HG03571 (cell line): Measurements from ENCODE around the gene DMKN.

Experiments
- ATAC-seq: cut with Tn5 transposase; IDR thresholded peaks from one replicate; pipeline ENCODE4 v1.9.1; 2021; ENCODE audit not compliant: unreplicated experiment

Gene DMKN

GRCh38 chr19:35528218-35529038 lies 15.0 kb upstream of the DMKN start, which contains the start of gene SBSN:
TSS of gene SBSN (minus strand) at chr19:35528311. CDS start at chr19:35528281, 30 bp downstream.
- no peak for ATAC-seq

GRCh38 chr19:35525873-35526272 lies 12.4 kb upstream of the DMKN start:
- ATAC-seq = no peak

- ATAC-seq = no peak
Observed at GRCh38 chr19:35524181-35524837, 10.9 kb upstream of the DMKN start.

DNA sequence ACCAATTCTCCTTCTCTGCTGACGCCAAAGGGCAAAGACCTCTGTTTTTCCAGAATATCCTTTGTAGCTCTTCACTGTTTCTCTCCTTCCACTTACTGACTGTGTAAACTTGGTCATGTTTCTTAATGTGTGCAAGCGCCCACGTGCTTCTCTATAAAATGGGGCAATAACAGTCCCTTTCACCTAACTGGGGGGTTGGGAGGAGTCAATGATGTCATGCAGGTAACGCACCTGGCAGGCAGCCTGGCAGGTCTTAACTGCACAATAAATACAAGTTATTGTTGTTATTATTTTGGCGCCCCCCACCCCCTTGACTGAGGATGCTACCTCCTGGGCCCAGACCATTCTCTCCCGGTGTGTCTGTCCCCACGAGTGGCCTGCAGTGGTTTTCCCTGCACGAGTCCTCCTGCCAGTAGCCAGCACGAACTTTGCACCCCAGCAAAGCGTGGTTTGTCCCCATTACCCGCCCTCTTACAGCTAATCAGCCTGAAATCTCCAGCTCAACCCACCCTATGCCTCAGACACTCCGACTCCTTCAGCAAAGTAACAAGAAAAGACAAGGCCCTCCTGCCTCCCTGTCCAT lies 9.4 kb upstream of the DMKN start:
- ATAC-seq = no peak

- ATAC-seq = no peak
Observed at GRCh38 chr19:35521124-35521743, 7.8 kb upstream of the DMKN start.

DNA sequence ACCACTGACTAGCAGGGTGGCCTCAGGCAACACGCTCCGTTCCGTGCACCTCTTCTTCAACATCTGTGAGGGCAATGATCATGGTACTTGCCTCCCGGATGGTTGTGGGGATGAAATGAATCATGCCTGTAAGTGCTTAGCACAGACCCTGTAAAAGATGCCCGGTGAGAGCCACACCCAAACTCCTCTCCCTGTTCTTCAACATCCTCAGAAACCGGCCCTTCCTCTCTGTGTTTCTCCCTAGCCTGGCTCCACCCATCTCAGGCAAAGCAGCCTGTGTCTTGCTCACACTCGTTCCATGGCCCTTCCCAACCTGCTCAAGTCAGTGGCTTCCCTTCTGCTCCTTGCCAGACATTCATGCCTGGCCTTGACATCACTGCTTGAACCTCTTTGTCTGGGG lies 5.8 kb upstream of the DMKN start:
- ATAC-seq = no peak

DNA sequence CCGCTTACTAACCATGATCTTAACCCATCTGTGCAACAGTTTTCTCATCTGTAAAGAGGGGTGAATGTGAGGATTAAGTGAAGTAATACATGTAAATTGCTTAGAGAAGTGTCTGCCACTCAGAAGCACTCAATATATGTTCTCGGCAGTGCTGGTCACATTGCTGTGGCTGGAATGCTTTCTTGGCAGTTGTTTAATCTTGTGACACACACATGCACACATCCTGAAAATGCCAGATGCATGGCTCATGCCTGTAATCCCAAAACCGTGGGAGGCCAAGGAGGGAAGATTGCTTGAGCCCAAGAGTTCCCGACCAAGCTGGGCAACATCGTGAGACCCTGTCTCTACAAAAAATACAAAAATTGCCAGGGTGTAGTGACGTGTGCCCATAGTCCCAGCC lies 4.9 kb upstream of the DMKN start:
- no peak for ATAC-seq

DNA sequence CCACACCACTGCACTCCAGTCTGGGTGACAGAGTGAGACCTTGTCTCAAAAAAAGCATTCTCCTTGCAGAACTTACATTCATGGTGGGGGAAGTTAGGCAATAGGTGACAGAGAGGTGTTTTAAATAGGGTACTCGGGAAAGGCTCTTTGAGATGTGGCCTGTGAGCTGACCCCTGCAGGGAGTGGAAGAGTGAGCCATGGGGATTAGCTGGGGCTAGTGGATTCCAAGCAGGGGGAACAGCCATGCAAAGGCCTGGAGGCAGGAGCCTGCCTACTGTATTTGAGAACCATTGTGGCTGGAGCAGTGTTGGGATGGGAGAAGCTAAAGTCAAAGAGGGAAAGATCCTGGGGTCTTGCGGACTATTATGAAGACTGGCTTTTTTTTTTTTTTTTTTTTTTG lies 3.9 kb upstream of the DMKN start:
- no peak for ATAC-seq

GRCh38 chr19:35516310-35516709 lies 2.9 kb upstream of the DMKN start:
- no peak for ATAC-seq

GRCh38 chr19:35514282-35514809 lies 897 bp upstream of the DMKN start:
- ATAC-seq = no peak

DNA sequence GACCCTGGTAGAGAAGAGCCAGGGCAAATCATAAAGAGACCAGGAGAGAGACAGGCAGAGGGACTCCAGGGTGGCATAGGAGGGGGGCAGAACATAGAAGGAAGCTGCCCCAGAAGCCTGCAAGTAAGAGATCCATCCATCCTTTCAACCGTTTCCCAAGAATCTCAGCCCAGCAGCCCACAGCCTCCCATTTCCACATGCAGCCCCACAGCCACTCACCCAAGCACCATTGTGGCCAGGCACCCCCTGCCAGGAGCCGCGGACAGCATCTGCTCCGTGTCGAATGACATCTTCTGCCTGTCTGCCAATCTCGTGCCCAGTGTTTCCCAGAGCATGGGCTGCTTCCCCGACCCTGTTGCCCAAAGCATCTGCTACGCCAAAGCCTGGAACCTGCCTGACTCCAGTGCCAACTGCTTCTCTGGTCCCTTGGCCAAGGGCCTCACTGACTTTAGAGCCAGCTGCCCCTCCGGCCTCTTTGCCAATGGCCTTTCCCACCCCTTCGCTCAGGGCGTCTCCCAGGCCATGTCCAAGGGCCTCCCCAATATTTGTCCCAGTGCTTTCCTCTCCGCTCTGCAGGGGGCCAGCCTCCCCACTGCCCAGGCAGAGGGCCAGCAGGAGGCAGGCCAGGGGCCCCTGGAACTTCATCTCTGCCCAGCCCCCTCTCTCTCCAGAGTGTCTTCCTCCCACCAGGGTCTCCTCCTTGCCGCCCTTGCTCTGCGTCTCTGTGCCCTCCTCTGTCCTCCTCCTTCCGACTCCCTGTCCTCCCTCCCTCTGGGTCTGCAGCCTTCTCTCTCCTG lies 420 bp downstream of the DMKN start:
- no peak for ATAC-seq

- ATAC-seq = no peak
Observed at GRCh38 chr19:35511337-35511736, 2.1 kb downstream of the DMKN start.

- no peak for ATAC-seq
Observed at GRCh38 chr19:35510626-35510964, 2.9 kb downstream of the DMKN start.

DNA sequence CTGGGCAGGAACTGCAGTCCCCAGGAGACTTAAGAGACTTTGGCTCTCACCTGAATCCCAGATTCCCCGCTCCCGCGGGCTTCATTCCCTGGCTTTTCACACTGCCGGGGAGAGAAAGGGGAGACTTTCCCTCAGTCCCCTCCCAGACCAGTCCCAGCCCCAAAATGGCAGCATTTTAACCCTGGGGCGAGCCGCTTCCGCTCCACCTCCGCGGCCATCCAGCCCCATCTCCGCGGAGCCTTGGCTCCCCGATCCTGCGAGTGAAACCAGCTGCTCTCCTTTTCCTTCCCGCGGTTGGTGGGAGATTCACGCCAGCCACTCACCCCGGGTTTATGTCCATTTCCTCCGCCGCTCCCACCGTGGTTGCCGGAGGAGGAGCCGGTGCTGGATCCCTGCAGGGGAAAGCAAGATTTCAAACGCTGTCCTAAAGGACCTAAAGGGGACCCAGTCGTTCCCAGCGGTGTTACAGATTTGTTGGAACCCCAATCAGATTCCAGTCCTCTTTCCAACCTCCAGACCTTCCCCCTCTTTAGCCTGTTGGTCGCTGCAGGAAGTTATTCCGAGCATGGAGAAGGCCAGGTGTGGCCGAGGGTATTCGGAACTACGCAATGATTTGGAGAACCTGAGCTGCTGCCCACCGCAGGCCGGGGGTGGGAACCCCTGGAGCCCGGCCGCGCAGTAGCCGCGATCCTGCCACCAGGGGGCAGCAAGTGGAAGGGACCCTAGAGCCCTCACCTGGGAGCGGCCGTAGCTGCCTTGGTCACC lies 3.4 kb downstream of the DMKN start:
- no peak for ATAC-seq

DNA sequence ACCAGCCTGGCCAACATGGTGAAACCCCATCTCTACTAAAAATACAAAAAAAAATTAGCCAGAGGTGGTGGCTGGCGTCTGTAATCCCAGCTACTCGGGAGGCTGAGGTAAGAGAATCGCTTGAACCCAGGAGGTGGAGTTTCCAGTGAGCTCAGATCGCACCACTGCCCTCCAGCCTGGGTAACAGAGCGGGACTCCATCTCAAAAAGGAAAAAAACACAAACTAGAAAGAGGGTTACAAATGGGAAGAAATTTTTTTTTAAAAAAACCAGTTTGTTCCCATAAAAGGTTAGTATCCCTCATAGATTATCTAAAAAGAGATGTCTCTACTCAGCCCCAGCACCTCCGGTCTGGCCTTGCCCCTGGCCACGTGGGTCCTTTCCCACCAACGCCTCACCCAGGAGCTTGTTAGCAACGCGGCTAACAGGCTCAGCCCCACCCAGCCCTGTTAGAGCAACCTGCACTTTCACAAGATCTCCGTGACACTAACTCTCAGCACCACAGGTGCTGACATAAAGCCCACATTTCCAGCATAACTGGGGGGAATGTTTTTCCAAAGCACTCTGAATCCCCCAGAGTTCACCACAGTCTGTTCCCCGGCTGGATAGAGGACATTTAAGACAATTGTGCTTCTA lies 4.3 kb downstream of the DMKN start:
- no peak for ATAC-seq

DNA sequence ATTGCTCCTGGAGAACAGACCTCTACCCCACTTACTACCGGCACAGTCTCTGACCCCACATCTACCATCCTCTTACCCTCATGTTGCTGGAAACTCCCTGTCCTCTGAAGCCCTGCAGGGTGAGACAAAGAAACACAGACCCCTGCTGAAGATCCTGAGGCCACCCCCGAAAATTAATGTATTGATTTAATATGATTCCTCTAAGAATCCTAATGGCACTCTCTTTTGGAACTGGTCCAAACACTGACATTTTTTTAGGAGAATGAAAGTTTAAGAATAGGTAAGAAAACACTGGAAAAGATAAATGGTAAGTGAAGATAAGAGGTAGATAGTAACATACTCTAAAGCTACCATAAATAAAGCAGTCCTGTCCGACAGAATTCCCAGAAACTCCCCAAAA lies 5.3 kb downstream of the DMKN start:
- no peak for ATAC-seq

DNA sequence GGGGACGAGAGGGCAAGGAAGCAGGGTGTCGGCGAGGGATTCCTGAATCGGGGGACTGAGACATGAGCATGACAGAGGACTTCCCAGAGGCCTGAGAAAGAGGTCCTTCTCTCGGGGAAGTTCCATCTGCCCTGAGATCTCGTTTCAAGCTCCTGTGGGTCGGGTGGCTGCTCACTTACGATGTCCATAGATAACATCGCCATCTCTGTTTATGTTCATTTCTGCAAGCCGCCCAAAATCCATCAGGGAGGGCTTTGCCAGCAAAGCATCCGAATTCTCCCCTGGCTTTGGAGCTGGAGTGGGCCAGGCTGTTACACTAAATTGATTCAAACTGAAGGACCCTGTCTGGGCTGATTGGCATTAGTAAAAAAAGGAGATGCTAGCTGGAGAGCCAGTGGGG lies 5.9 kb downstream of the DMKN start:
- no peak for ATAC-seq

DNA sequence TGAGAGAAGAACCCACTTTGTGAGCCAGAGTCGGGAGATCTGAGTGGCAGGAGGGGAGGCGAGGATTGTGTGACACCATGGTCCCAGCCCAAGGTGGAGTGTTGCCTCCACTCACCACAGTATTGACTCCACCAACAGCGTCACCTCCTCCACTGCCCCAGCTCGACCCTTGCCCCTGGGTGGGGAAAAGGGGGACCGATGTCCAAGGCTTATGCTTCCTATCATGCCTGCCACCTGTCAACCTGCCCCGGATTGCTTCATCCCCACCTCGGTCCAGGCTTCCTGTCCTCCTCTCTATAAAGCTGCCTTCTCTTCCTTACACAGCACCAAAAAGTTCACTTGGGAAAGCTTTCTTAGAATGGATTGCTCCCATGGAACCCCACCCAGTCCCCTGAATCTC lies 7.4 kb downstream of the DMKN start:
- no peak for ATAC-seq

- ATAC-seq = no peak
Observed at GRCh38 chr19:35502751-35503150, 10.7 kb downstream of the DMKN start.

- ATAC-seq = no peak
Observed at GRCh38 chr19:35501684-35502083, 11.8 kb downstream of the DMKN start.
